Fibroblast of mammary gland (primary cell): ENCODE results near the gene LORICRIN.

Source experiments
- DNase-seq: peaks from one replicate; pipeline ENCODE4 v3.0.0-alpha.2; 2010; ENCODE audit warnings: low read depth
- H3K4me3 ChIP-seq: 2 replicates; pipeline ENCODE4 v1.5.1; 2011; ENCODE audit warnings: low read depth, mild to moderate bottlenecking, low read length, moderate library complexity; ENCODE audit not compliant: control insufficient read depth
- CTCF ChIP-seq: conservative IDR thresholded peaks from 2 replicates; pipeline ENCODE4 v1.5.1; 2011; ENCODE audit warnings: low read depth, low read length, inconsistent platforms; ENCODE audit not compliant: control insufficient read depth, insufficient read depth

LORICRIN gene

GRCh38 chr1:153265457-153265856, 6.0 kb downstream of the LORICRIN start:
- DNase-seq = no peak
- TF ChIP-seq CTCF = no peak
- H3K4me3 ChIP-seq = no peak overlapping the region

GRCh38 chr1:153271711-153272110, 12.2 kb downstream of the LORICRIN start:
- H3K4me3 ChIP-seq = no peak overlapping the region
- TF ChIP-seq CTCF = no peak
- DNase-seq = no peak

GRCh38 chr1:153272186-153272585, 12.7 kb downstream of the LORICRIN start:
- no peak for TF ChIP-seq CTCF
- H3K4me3 ChIP-seq = no peak overlapping the region
- DNase-seq = no peak

GRCh38 chr1:153277852-153278251, 18.4 kb downstream of the LORICRIN start:
- no peak for DNase-seq
- H3K4me3 ChIP-seq = no peak overlapping the region
- TF ChIP-seq CTCF = peak; percentile 38

- no peak overlapping the region for H3K4me3 ChIP-seq
- peak; percentile 46 for TF ChIP-seq CTCF
- no peak for DNase-seq
Measured at GRCh38 chr1:153288634-153289275, 29.3 kb downstream of the LORICRIN start.

- TF ChIP-seq CTCF = no peak
- no peak overlapping the region for H3K4me3 ChIP-seq
- DNase-seq = no peak
Measured at GRCh38 chr1:153291514-153291913, 32.0 kb downstream of the LORICRIN start.

- H3K4me3 ChIP-seq = no peak overlapping the region
- TF ChIP-seq CTCF = no peak
Measured at GRCh38 chr1:153292185-153292584, 32.7 kb downstream of the LORICRIN start.

More at GRCh38 chr1:153292185-153292584, 32.7 kb downstream of the LORICRIN start:
- DNase-seq = no peak
